Measurements from ENCODE around the gene NXPE4. TPM values are rescaled to one million over a fixed set of nuclear protein-coding genes. Genes with fewer than 3 reads are reported as not detected.
"Not testable (repeated sequence)": the region's sequence is repeated elsewhere in the genome, so short reads cannot be mapped to it uniquely, and the experiment has no call there.

Gene NXPE4
- total RNA-seq, 1 experiment from 2014 or later, result 0.11 TPM

DNA sequence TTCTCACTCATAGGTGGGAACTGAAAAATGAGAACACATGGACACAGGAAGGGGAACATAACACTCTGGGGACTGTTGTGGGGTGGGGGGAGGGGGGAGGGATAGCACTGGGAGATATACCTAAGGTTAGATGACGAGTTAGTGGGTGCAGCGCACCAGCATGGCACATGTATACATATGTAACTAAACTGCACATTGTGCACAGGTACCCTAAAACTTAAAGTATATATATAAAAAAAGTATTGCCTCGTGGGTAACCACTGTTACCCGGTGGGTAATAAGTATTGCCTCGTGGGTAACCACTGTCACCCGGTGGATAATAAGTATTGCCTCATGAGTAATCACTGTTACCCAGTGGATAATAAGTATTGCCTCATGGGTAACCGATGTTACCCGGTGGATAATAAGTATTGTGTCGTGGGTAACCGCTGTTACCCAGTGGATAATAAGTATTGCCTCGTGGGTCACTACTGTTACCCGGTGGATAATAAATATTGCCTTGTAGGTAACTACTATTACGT, 35.9 kb upstream of the NXPE4 start:
- H3K27ac Mint-ChIP-seq; DNase-seq (ENCODE audit: low spot score); H3K36me3 Mint-ChIP-seq; ATAC-seq; CTCF ChIA-PET; H3K4me3 Mint-ChIP-seq; POLR2A ChIA-PET; H3K4me1 Mint-ChIP-seq; H3K27me3 Mint-ChIP-seq (ENCODE audit: low read depth): not testable (repeated sequence)
- peak; percentile 65; the same call in 1 of the 2 replicates for TF ChIP-seq HMGA2 (CRISPR knock-in tag; IDR thresholded peaks at IDR 0.05)
- peaks cover 30% of the 10 kb centered on the region for H3K9me3 Mint-ChIP-seq

DNA sequence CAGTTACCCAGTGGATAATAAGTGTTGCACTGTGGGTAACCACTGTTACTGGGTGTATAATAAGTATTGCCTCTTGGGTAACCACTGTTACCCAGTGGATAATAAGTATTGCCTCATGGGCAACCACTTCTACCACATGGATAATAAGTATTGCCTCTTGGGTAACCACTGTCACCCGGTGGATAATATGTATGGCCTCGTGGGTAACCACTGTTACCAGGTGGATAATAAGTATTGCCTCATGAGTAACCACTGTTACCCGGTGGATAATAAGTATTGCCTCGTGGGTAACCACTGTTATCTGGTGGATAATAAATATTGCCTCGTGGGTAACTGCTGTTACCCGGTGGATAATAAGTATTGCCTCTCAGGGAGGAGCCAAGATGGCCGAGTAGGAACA, 29.7 kb upstream of the NXPE4 start:
- DNase-seq (ENCODE audit: low spot score) (no peak), ATAC-seq (no peak)
- Mint-ChIP-seq H3K27me3 (ENCODE audit: low read depth) (0 out of 2 replicates have a peak, but pooled peaks cover 2% of the 10 kb centered on the region), H3K9me3 (peaks cover 73% of the 10 kb centered on the region), H3K4me1 (no peaks in the 10 kb centered on the region), H3K4me3 (no peak overlapping the region), H3K27ac (no peak overlapping the region), H3K36me3 (peaks cover 40% of the 10 kb centered on the region)
- POLR2A ChIA-PET, result no interaction called here
- no peak for TF ChIP-seq SOX15 (CRISPR knock-in tag; IDR thresholded peaks at IDR 0.05)
- CTCF ChIA-PET, result no interaction called here

DNA sequence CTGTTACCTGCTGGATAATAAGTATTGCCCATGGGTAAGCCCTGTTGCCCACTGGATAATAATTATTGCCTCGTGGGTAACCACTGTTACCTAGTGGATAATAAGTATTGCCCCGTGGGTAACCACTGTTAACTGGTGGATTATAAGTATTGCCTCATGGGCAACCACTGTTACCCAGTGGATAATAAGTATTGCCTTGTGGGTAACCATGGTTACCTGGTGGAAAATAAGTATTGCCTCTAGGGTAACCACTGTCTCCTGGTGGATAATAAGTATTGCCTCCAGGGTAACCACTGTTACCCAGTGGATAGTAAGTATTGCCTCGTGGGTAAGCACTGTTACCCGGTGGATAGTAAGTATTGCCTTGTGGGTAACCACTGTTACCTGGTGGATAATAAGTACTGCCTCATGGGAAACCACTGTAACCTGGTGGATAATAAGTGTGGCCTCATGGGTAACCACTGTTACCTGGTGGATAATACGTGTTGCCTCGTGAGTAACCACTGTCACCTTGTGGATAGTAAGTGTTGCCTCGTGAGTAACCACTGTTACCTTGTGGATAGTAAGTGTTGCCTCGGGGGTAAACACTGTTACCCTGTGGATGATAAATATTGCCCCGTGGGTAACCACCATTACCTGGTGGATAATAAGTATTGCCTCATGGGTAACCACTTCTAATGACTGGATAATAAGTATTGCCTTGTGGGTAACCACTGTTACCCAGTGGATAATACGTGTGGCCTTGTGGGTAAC, 29.0 kb upstream of the NXPE4 start:
- no peaks in the 10 kb centered on the region for H3K4me1 Mint-ChIP-seq
- ChIA-PET CTCF (no interaction called here), POLR2A (no interaction called here)
- ATAC-seq (no peak), DNase-seq (ENCODE audit: low spot score) (no peak)
- TF ChIP-seq PRRX2 (CRISPR knock-in tag; IDR thresholded peaks at IDR 0.05), result no peak
- TF ChIP-seq NFATC4 (CRISPR knock-in tag; IDR thresholded peaks at IDR 0.05), result no peak
- TF ChIP-seq, protein P1, sequence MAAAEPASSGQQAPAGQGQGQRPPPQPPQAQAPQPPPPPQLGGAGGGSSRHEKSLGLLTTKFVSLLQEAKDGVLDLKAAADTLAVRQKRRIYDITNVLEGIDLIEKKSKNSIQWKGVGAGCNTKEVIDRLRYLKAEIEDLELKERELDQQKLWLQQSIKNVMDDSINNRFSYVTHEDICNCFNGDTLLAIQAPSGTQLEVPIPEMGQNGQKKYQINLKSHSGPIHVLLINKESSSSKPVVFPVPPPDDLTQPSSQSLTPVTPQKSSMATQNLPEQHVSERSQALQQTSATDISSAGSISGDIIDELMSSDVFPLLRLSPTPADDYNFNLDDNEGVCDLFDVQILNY (CRISPR knock-in tag; IDR thresholded peaks at IDR 0.05), result no peak
- TF ChIP-seq, protein P2, sequence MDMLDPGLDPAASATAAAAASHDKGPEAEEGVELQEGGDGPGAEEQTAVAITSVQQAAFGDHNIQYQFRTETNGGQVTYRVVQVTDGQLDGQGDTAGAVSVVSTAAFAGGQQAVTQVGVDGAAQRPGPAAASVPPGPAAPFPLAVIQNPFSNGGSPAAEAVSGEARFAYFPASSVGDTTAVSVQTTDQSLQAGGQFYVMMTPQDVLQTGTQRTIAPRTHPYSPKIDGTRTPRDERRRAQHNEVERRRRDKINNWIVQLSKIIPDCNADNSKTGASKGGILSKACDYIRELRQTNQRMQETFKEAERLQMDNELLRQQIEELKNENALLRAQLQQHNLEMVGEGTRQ (CRISPR knock-in tag; IDR thresholded peaks at IDR 0.05), result no peak
- no peak for TF ChIP-seq ZNF219 (CRISPR knock-in tag; IDR thresholded peaks at IDR 0.05; ENCODE audit: borderline replicate concordance)
- TF ChIP-seq NFYB (CRISPR knock-in tag; conservative IDR thresholded peaks at IDR 0.05; ENCODE audit: low read depth), result no peak
- TF ChIP-seq, protein P3, sequence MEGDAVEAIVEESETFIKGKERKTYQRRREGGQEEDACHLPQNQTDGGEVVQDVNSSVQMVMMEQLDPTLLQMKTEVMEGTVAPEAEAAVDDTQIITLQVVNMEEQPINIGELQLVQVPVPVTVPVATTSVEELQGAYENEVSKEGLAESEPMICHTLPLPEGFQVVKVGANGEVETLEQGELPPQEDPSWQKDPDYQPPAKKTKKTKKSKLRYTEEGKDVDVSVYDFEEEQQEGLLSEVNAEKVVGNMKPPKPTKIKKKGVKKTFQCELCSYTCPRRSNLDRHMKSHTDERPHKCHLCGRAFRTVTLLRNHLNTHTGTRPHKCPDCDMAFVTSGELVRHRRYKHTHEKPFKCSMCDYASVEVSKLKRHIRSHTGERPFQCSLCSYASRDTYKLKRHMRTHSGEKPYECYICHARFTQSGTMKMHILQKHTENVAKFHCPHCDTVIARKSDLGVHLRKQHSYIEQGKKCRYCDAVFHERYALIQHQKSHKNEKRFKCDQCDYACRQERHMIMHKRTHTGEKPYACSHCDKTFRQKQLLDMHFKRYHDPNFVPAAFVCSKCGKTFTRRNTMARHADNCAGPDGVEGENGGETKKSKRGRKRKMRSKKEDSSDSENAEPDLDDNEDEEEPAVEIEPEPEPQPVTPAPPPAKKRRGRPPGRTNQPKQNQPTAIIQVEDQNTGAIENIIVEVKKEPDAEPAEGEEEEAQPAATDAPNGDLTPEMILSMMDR (IDR thresholded peaks at IDR 0.05), result no peak
- no peak for TF ChIP-seq OVOL2 (CRISPR knock-in tag; IDR thresholded peaks at IDR 0.05; ENCODE audit: borderline replicate concordance)
- TF ChIP-seq GRHL2 (CRISPR knock-in tag; IDR thresholded peaks at IDR 0.05; ENCODE audit: insufficient replicate concordance, severe bottlenecking), result no peak
- TF ChIP-seq TEAD4 (CRISPR knock-in tag; IDR thresholded peaks at IDR 0.05), result no peak
- no peak for TF ChIP-seq SOX15 (CRISPR knock-in tag; IDR thresholded peaks at IDR 0.05)
- no peak for TF ChIP-seq FOXJ3 (CRISPR knock-in tag; IDR thresholded peaks at IDR 0.05; ENCODE audit: borderline replicate concordance)
- TF ChIP-seq, protein P4, sequence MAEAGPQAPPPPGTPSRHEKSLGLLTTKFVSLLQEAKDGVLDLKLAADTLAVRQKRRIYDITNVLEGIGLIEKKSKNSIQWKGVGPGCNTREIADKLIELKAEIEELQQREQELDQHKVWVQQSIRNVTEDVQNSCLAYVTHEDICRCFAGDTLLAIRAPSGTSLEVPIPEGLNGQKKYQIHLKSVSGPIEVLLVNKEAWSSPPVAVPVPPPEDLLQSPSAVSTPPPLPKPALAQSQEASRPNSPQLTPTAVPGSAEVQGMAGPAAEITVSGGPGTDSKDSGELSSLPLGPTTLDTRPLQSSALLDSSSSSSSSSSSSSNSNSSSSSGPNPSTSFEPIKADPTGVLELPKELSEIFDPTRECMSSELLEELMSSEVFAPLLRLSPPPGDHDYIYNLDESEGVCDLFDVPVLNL (CRISPR knock-in tag; IDR thresholded peaks at IDR 0.05; ENCODE audit: borderline replicate concordance, low read depth), result no peak
- TF ChIP-seq RELA (CRISPR knock-in tag; IDR thresholded peaks at IDR 0.05; ENCODE audit: borderline replicate concordance), result no peak
- no peak for TF ChIP-seq FOXK1 (CRISPR knock-in tag; IDR thresholded peaks at IDR 0.05)
- TF ChIP-seq, protein P5, sequence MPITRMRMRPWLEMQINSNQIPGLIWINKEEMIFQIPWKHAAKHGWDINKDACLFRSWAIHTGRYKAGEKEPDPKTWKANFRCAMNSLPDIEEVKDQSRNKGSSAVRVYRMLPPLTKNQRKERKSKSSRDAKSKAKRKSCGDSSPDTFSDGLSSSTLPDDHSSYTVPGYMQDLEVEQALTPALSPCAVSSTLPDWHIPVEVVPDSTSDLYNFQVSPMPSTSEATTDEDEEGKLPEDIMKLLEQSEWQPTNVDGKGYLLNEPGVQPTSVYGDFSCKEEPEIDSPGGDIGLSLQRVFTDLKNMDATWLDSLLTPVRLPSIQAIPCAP (CRISPR knock-in tag; IDR thresholded peaks at IDR 0.05), result no peak
- TF ChIP-seq, protein P6, sequence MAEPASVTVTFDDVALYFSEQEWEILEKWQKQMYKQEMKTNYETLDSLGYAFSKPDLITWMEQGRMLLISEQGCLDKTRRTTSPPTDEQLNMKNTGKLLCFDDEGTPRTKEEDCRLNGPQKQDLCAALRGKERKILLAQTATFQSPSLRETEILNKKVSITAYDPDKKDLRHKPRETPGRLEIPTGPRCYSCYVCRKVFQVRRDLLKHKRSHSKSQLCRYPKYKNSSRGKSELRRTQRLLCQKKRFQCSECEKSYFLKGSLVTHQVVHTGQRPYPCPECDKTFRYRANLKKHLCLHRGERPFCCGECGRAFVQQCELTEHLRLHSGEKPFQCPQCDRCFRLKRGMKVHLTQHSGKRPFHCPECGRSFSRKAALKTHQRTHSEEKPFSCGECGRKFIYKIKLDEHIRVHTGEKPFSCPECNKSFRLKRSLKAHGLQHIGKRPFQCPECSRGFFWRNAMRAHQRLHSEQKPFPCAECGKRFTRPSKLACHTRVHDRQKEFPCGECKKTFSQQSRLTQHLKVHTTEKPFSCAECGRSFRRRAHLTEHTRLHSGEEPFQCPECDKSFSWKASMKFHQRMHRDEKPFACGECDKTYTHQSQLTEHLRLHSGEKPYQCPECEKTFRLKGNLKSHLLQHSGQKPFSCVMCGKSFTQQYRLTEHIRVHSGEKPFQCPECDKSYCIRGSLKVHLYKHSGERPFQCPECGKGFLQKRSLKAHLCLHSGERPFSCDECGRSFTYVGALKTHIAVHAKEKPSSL (CRISPR knock-in tag; conservative IDR thresholded peaks at IDR 0.05), result no peak
- H3K27ac Mint-ChIP-seq, result no peak overlapping the region
- peaks cover 76% of the 10 kb centered on the region for H3K9me3 Mint-ChIP-seq
- H3K27me3 Mint-ChIP-seq (ENCODE audit: low read depth), result 0 out of 2 replicates have a peak, but pooled peaks cover 2% of the 10 kb centered on the region
- H3K36me3 Mint-ChIP-seq, result peaks cover 44% of the 10 kb centered on the region
- H3K4me3 Mint-ChIP-seq, result no peak overlapping the region
